Prostate gland (tissue), 2 donors: Measurements from ENCODE around the gene PLA2G4D.

Experiments
- POLR2A ChIP-seq: fragments of 450-650 bp; IDR thresholded peaks from one replicate; pipeline ENCODE4 v1.6.1; 2016; ENCODE audit warnings: antibody characterized with exemption, mild to moderate bottlenecking
- POLR2AphosphoS5 ChIP-seq: sonication (generic); formaldehyde crosslinking; IDR thresholded peaks from one replicate; pipeline ENCODE4 v1.6.1; 2017; ENCODE audit warnings: antibody characterized with exemption
- TF ChIP-seq, protein P1 (sequence below), 4 experiments: fragments of 200-600 bp in 2 of 4; fragments of 450-650 bp in 2 of 4; sonication (generic) in 2 of 4; IDR thresholded peaks; 1 replicate in 3 of 4; 2 replicates in 1 of 4; pipeline ENCODE4 v1.5.1; 2016 to 2019; ENCODE audit warnings: antibody characterized with exemption in 4 of 4, mild to moderate bottlenecking in 2 of 4, moderate library complexity in 2 of 4

- no peak for TF ChIP-seq POLR2A
- no peak for TF ChIP-seq POLR2AphosphoS5
- TF ChIP-seq, protein P1, sequence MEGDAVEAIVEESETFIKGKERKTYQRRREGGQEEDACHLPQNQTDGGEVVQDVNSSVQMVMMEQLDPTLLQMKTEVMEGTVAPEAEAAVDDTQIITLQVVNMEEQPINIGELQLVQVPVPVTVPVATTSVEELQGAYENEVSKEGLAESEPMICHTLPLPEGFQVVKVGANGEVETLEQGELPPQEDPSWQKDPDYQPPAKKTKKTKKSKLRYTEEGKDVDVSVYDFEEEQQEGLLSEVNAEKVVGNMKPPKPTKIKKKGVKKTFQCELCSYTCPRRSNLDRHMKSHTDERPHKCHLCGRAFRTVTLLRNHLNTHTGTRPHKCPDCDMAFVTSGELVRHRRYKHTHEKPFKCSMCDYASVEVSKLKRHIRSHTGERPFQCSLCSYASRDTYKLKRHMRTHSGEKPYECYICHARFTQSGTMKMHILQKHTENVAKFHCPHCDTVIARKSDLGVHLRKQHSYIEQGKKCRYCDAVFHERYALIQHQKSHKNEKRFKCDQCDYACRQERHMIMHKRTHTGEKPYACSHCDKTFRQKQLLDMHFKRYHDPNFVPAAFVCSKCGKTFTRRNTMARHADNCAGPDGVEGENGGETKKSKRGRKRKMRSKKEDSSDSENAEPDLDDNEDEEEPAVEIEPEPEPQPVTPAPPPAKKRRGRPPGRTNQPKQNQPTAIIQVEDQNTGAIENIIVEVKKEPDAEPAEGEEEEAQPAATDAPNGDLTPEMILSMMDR (IDR thresholded peaks at IDR 0.05) = no peak
Observed at GRCh38 chr15:42085236-42085605, 9.1 kb downstream of the PLA2G4D start.
